Endodermal cell (in vitro differentiated cells): ENCODE results near the gene HOXC11. TPM values are rescaled to one million over a fixed set of nuclear protein-coding genes. Genes with fewer than 3 reads are reported as not detected.

Source experiments
- DNase-seq: peaks from one replicate; pipeline ENCODE4 v3.0.0-alpha.2; 2017
- H3K27ac ChIP-seq: 2 replicates; pipeline ENCODE4 v1.5.1; 2013; ENCODE audit warnings: mild to moderate bottlenecking, low read depth, low read length, moderate library complexity
- H3K27me3 ChIP-seq: 2 replicates; pipeline ENCODE4 v1.6.1; 2013; ENCODE audit warnings: mild to moderate bottlenecking, low read length, moderate library complexity; ENCODE audit not compliant: insufficient read depth, control insufficient read depth, poor library complexity, severe bottlenecking
- H3K36me3 ChIP-seq: 2 replicates; pipeline ENCODE4 v1.7.0; 2013; ENCODE audit warnings: mild to moderate bottlenecking, low read length, moderate library complexity; ENCODE audit not compliant: control insufficient read depth, insufficient read depth
- H3K4me1 ChIP-seq: one replicate; pipeline ENCODE4 v1.7.0; 2013; ENCODE audit warnings: low read length; ENCODE audit not compliant: control insufficient read depth, insufficient read depth
- H3K4me3 ChIP-seq: 2 replicates; pipeline ENCODE4 v1.5.1; 2013; ENCODE audit warnings: mild to moderate bottlenecking, low read length, moderate library complexity
- H3K9ac ChIP-seq: 2 replicates; pipeline ENCODE4 v1.6.1; 2013; ENCODE audit warnings: mild to moderate bottlenecking, low read length, moderate library complexity; ENCODE audit not compliant: poor library complexity, severe bottlenecking; ENCODE audit errors: extremely low read depth
- H3K9me3 ChIP-seq: 2 replicates; pipeline ENCODE4 v1.6.1; 2013; ENCODE audit warnings: mild to moderate bottlenecking, low read length, moderate library complexity; ENCODE audit not compliant: control insufficient read depth
- H3K27ac Mint-ChIP-seq: 2 replicates; pipeline ENCODE4 v1.8.0; 2020; ENCODE audit warnings: mixed read lengths
- H3K27me3 Mint-ChIP-seq: 2 replicates; pipeline ENCODE4 v1.8.0; 2021; ENCODE audit warnings: mild to moderate bottlenecking, mixed read lengths; ENCODE audit not compliant: insufficient read depth
- H3K36me3 Mint-ChIP-seq: 2 replicates; pipeline ENCODE4 v1.8.0; 2020; ENCODE audit warnings: low read depth, mixed read lengths
- H3K4me1 Mint-ChIP-seq: 2 replicates; pipeline ENCODE4 v1.8.0; 2020; ENCODE audit warnings: mixed read lengths
- H3K4me3 Mint-ChIP-seq: 2 replicates; pipeline ENCODE4 v1.8.0; 2020; ENCODE audit warnings: mild to moderate bottlenecking, moderate library complexity, mixed read lengths
- H3K9me3 Mint-ChIP-seq: 2 replicates; pipeline ENCODE4 v1.8.0; 2020; ENCODE audit warnings: mild to moderate bottlenecking, mixed read lengths
- WGBS, 2 experiments: methylation state at CpG; one replicate each; pipeline versions ENCODE4 v1.1.5 to v1.1.7; 2013; ENCODE audit warnings: missing lambda C conversion rate in 2 of 2, mixed read lengths in 1 of 2; ENCODE audit not compliant: insufficient coverage in 1 of 2, insufficient read length in 1 of 2; 5-methylcytosine and 5-hydroxymethylcytosine counted together
- total RNA-seq, 2 donors: library from RNA; stranded (reverse); fragmentation: NEBNext Ultra II Directional in 1 of 2; extraction: Animal tissue kit (Norgen Biotek cat#: 25700) in 1 of 2; gene quantifications; 2 replicates in 1 of 2; 3 replicates in 1 of 2; pipeline ENCODE4 v1.2.1, GENCODE V29; 2021
- TF ChIP-seq, protein P1 (sequence below): fragments of 200-600 bp; sonication (generic); conservative IDR thresholded peaks from 2 replicates; pipeline ENCODE4 v1.5.0; 2021; ENCODE audit warnings: antibody characterized with exemption, mild to moderate bottlenecking

The HOXC11 gene
- total RNA-seq, 2 donors from 2014 or later, result not detected

GRCh38 chr12:53993162-53994008, 20.5 kb downstream of the HOXC11 start:
- Histone ChIP-seq H3K27ac (no peak overlapping the region), H3K36me3 (no peaks in the 10 kb centered on the region), H3K4me3 (no peak overlapping the region), H3K9me3 (no peaks in the 10 kb centered on the region), H3K4me1 (no peaks in the 10 kb centered on the region), H3K27me3 (peaks cover 100% of the 10 kb centered on the region), H3K9ac (no peak overlapping the region)
- 48 to 58% methylated on average over 10 to 18 of the region's 18 CpGs for WGBS, 2 experiments
- H3K27me3 Mint-ChIP-seq, result peaks cover 100% of the 10 kb centered on the region
- TF ChIP-seq, protein P1, sequence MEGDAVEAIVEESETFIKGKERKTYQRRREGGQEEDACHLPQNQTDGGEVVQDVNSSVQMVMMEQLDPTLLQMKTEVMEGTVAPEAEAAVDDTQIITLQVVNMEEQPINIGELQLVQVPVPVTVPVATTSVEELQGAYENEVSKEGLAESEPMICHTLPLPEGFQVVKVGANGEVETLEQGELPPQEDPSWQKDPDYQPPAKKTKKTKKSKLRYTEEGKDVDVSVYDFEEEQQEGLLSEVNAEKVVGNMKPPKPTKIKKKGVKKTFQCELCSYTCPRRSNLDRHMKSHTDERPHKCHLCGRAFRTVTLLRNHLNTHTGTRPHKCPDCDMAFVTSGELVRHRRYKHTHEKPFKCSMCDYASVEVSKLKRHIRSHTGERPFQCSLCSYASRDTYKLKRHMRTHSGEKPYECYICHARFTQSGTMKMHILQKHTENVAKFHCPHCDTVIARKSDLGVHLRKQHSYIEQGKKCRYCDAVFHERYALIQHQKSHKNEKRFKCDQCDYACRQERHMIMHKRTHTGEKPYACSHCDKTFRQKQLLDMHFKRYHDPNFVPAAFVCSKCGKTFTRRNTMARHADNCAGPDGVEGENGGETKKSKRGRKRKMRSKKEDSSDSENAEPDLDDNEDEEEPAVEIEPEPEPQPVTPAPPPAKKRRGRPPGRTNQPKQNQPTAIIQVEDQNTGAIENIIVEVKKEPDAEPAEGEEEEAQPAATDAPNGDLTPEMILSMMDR, result no peak
- H3K36me3 Mint-ChIP-seq, result no peaks in the 10 kb centered on the region
- no peak overlapping the region for H3K4me3 Mint-ChIP-seq
- no peak for DNase-seq
- peaks cover 3% of the 10 kb centered on the region for H3K4me1 Mint-ChIP-seq
- no peaks in the 10 kb centered on the region for H3K9me3 Mint-ChIP-seq
- no peak overlapping the region for H3K27ac Mint-ChIP-seq

GRCh38 chr12:53994009-53994263, 21.0 kb downstream of the HOXC11 start:
- no peak overlapping the region for H3K27ac Mint-ChIP-seq
- no peaks in the 10 kb centered on the region for H3K9me3 ChIP-seq
- TF ChIP-seq, protein P1, result no peak
- 11 to 21% methylated on average over 18 to 19 of the region's 19 CpGs for WGBS, 2 experiments
- no peak overlapping the region for H3K4me3 Mint-ChIP-seq
- peaks cover 100% of the 10 kb centered on the region for H3K27me3 Mint-ChIP-seq
- H3K27me3 ChIP-seq, result peaks cover 100% of the 10 kb centered on the region
- H3K27ac ChIP-seq, result no peak overlapping the region
- H3K4me1 Mint-ChIP-seq, result peaks cover 3% of the 10 kb centered on the region
- H3K4me3 ChIP-seq, result no peak overlapping the region
- no peak for DNase-seq
- no peaks in the 10 kb centered on the region for H3K36me3 ChIP-seq
- no peaks in the 10 kb centered on the region for H3K36me3 Mint-ChIP-seq
- peaks cover 2% of the 10 kb centered on the region for H3K9me3 Mint-ChIP-seq
- no peaks in the 10 kb centered on the region for H3K4me1 ChIP-seq
- no peak overlapping the region for H3K9ac ChIP-seq

DNA sequence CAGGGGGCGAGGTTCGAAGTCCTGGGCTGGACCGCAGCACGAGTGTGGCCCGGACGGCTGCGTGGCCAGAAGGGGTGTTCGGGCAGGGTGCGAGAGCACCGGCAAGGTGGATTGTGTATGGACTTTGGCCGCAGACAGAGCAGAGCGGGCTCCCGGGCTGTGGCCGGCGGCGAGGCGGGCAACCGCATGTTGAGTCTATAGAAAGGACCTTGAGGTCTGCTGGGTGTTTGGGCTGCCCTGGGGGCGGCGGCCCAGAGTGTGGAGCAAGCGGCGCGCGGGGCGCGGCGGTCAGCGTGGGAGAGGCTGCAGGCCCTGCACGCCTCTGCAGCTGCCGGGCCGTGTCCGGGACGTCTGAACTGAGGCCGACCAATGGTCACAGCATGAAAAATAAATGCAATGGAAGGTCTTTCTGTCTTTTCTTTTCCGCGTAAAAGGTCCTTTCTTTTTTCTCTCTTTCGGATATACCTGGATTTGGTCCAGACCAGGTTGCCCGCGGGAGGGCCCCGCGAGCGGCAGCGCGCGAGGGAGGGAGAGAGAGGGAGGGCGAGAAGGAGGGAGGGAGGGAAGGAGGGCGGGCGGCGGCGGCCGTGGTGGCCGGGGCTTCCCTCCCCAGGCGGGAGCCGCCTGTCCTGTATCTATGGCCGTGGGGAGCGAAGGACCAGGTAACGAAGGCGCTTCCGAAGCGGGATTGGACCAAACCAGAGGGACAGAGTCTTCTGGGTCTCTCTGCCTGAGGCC, 21.5 kb downstream of the HOXC11 start:
- H3K27me3 Mint-ChIP-seq, result peaks cover 100% of the 10 kb centered on the region
- H3K27ac Mint-ChIP-seq, result no peak overlapping the region
- no peak for DNase-seq
- H3K27me3 ChIP-seq, result peaks cover 100% of the 10 kb centered on the region
- no peak overlapping the region for H3K4me3 Mint-ChIP-seq
- H3K4me3 ChIP-seq, result no peak overlapping the region
- no peak overlapping the region for H3K27ac ChIP-seq
- H3K9me3 ChIP-seq, result no peaks in the 10 kb centered on the region
- H3K4me1 ChIP-seq, result no peaks in the 10 kb centered on the region
- H3K9me3 Mint-ChIP-seq, result peaks cover 2% of the 10 kb centered on the region
- no peaks in the 10 kb centered on the region for H3K36me3 Mint-ChIP-seq
- TF ChIP-seq, protein P1, result no peak
- H3K4me1 Mint-ChIP-seq, result peaks cover 3% of the 10 kb centered on the region
- H3K9ac ChIP-seq, result no peak overlapping the region
- H3K36me3 ChIP-seq, result no peaks in the 10 kb centered on the region
- 6 to 10% methylated on average over 18 to 60 of the region's 60 CpGs for WGBS, 2 experiments
